DND-41 (cell line): ENCODE results near the gene CERS6.

Experiments used
- ATAC-seq: fragments of 200-7000 bp; cut with Tn5 transposase; 3 replicates; pipeline ENCODE4 v1.9.1; 2021; ENCODE audit warnings: low read depth; ENCODE audit not compliant: insufficient read depth
- DNase-seq: peaks from one replicate; pipeline ENCODE4 v3.0.0-alpha.2; 2020
- H2AFZ ChIP-seq: 2 replicates; pipeline ENCODE4 v1.6.0; 2012; ENCODE audit warnings: low read depth, low read length
- H3K27ac ChIP-seq: 2 replicates; pipeline ENCODE4 v1.5.1; 2012; ENCODE audit warnings: low read length, inconsistent platforms
- H3K27me3 ChIP-seq: fragments of 200-600 bp; sonication (generic); 2 replicates; pipeline ENCODE4 v1.6.0; 2012; ENCODE audit warnings: low read length, mild to moderate bottlenecking, inconsistent platforms; ENCODE audit not compliant: insufficient read depth, poor library complexity
- H3K36me3 ChIP-seq: 2 replicates; pipeline ENCODE4 v1.5.1; 2012; ENCODE audit warnings: low read length, inconsistent platforms; ENCODE audit not compliant: insufficient read depth
- H3K4me1 ChIP-seq: 2 replicates; pipeline ENCODE4 v1.5.1; 2012; ENCODE audit warnings: mild to moderate bottlenecking, low read length; ENCODE audit not compliant: insufficient read depth
- H3K4me2 ChIP-seq: 2 replicates; pipeline ENCODE4 v1.6.0; 2012; ENCODE audit warnings: mild to moderate bottlenecking, moderate library complexity, low read length, inconsistent platforms; ENCODE audit not compliant: insufficient read depth
- H3K4me3 ChIP-seq, 2 experiments: fragments of 200-600 bp in 1 of 2; shearing (Covaris generic) in 1 of 2; 2 replicates each; pipeline ENCODE4 v1.5.1; 2012 to 2016; ENCODE audit warnings: inconsistent platforms in 2 of 2, low read length in 2 of 2, mild to moderate bottlenecking in 2 of 2, low read depth in 1 of 2, moderate library complexity in 1 of 2
- H3K79me2 ChIP-seq: 2 replicates; pipeline ENCODE4 v1.6.0; 2012; ENCODE audit warnings: low read length, inconsistent platforms; ENCODE audit not compliant: insufficient read depth
- H3K9ac ChIP-seq: 2 replicates; pipeline ENCODE4 v1.6.0; 2012; ENCODE audit warnings: low read depth, mild to moderate bottlenecking, inconsistent platforms, low read length, moderate library complexity
- H3K9me3 ChIP-seq: 2 replicates; pipeline ENCODE4 v1.5.1; 2012; ENCODE audit warnings: low read length, moderate library complexity, mild to moderate bottlenecking, inconsistent platforms; ENCODE audit not compliant: insufficient read depth, severe bottlenecking
- H4K20me1 ChIP-seq: 2 replicates; pipeline ENCODE4 v1.6.0; 2012; ENCODE audit warnings: low read length; ENCODE audit not compliant: insufficient read depth
- CTCF ChIP-seq: IDR thresholded peaks from 2 replicates; pipeline ENCODE4 v1.5.1; 2012; ENCODE audit warnings: borderline replicate concordance, low read length, moderate library complexity, mild to moderate bottlenecking; ENCODE audit not compliant: poor library complexity, severe bottlenecking; ENCODE audit errors: extremely low read depth
- EZH2 ChIP-seq: IDR thresholded peaks from 3 replicates; pipeline ENCODE4 v1.6.1; 2012; ENCODE audit warnings: borderline replicate concordance, low read depth, mild to moderate bottlenecking, moderate library complexity, low read length, inconsistent platforms; ENCODE audit not compliant: severe bottlenecking

Gene CERS6

GRCh38 chr2:168524005-168524404 lies 67.9 kb downstream of the CERS6 start:
- Histone ChIP-seq H3K27ac (no peak overlapping the region), H3K4me2 (no peak overlapping the region), H3K9me3 (no peaks in the 10 kb centered on the region), H2AFZ (no peak overlapping the region), H3K4me1 (no peaks in the 10 kb centered on the region), H3K36me3 (no peaks in the 10 kb centered on the region), H3K4me3 (no peak overlapping the region), H3K9ac (no peak overlapping the region), H3K27me3 (no peaks in the 10 kb centered on the region), H3K79me2 (peaks cover 42% of the 10 kb centered on the region), H4K20me1 (peaks cover 28% of the 10 kb centered on the region; the same call in 1 of the 2 replicates)
- TF ChIP-seq EZH2 (no peak), CTCF (no peak)
- ATAC-seq (no peak), DNase-seq (no peak)

GRCh38 chr2:168525020-168525419 lies 68.9 kb downstream of the CERS6 start:
- DNase-seq (no peak), ATAC-seq (no peak)
- Histone ChIP-seq H3K9ac (no peak overlapping the region), H3K9me3 (no peaks in the 10 kb centered on the region), H3K27me3 (no peaks in the 10 kb centered on the region), H3K4me1 (no peaks in the 10 kb centered on the region), H3K4me2 (no peak overlapping the region), H3K79me2 (peaks cover 42% of the 10 kb centered on the region), H4K20me1 (peaks cover 23% of the 10 kb centered on the region), H3K27ac (no peak overlapping the region), H2AFZ (no peak overlapping the region), H3K4me3 (no peak overlapping the region), H3K36me3 (no peaks in the 10 kb centered on the region)
- no peak for TF ChIP-seq EZH2
- no peak for TF ChIP-seq CTCF

GRCh38 chr2:168525716-168526446 lies 69.8 kb downstream of the CERS6 start:
- Histone ChIP-seq H2AFZ (no peak overlapping the region), H3K4me3 (no peak overlapping the region), H3K79me2 (peaks cover 45% of the 10 kb centered on the region), H3K36me3 (no peaks in the 10 kb centered on the region), H3K9ac (no peak overlapping the region), H3K9me3 (no peaks in the 10 kb centered on the region), H3K27ac (no peak overlapping the region), H3K4me1 (no peaks in the 10 kb centered on the region), H3K27me3 (no peaks in the 10 kb centered on the region), H4K20me1 (peaks cover 20% of the 10 kb centered on the region), H3K4me2 (no peak overlapping the region)
- ATAC-seq (no peak), DNase-seq (no peak)
- no peak for TF ChIP-seq EZH2
- TF ChIP-seq CTCF, result no peak
